Right lobe of liver (tissue), 4 donors: Measurements from ENCODE around the gene HIP1.

Experiments used
- CTCF ChIP-seq, 4 donors: fragments of 200-600 bp in 3 of 4; fragments of 450-650 bp in 1 of 4; IDR thresholded peaks; one replicate each; pipeline versions ENCODE4 v1.5.1 to v1.8.0; 2016 to 2022; ENCODE audit warnings: antibody characterized with exemption in 4 of 4, mild to moderate bottlenecking in 2 of 4
- POLR2A ChIP-seq: fragments of 450-650 bp; IDR thresholded peaks from one replicate; pipeline ENCODE4 v1.6.1; 2017; ENCODE audit warnings: antibody characterized with exemption, mild to moderate bottlenecking
- donor health status: DM: no; HTN: no; CAD: no.
- donor health status: DM: no; HTN: no; CAD: no.
- donor health status: DM: no; HTN: yes; CAD: no.

- TF ChIP-seq CTCF (IDR thresholded peaks at IDR 0.05) = no peak
- no peak for TF ChIP-seq POLR2A
These were observed 204.8 kb downstream of the HIP1 start for GRCh38 chr7:75533926-75534325.
